Calu3 (cell line): ENCODE measurements around the gene CBR1. TPM values are rescaled to one million over a fixed set of nuclear protein-coding genes. Genes with fewer than 3 reads are reported as not detected.

ENCODE experiments used
- BruUV-seq: library from RNA; stranded (reverse); fragments of 400-500 nt; replicated peaks from 2 replicates; lab custom pipeline; 2021; lab: Mats Ljungman, UMichigan
- CTCF ChIA-PET: fragments of 300-600 bp; sonication (Branson Sonifier 250); formaldehyde crosslinking; loops from one replicate; lab custom pipeline; 2022; ENCODE audit warnings: antibody characterized with exemption; lab: Charles Lee
- DNase-seq: peaks from one replicate; pipeline ENCODE4 v3.0.0; 2022
- H3K27ac Mint-ChIP-seq: one replicate; pipeline ENCODE4 v1.8.0; 2022; ENCODE audit warnings: mixed read lengths; ENCODE audit not compliant: unreplicated experiment
- H3K27me3 Mint-ChIP-seq: one replicate; pipeline ENCODE4 v1.8.0; 2022; ENCODE audit warnings: mixed read lengths; ENCODE audit not compliant: unreplicated experiment
- H3K36me3 Mint-ChIP-seq: one replicate; pipeline ENCODE4 v1.8.0; 2022; ENCODE audit warnings: mild to moderate bottlenecking, moderate library complexity, mixed read lengths; ENCODE audit not compliant: insufficient read depth, unreplicated experiment
- H3K4me1 Mint-ChIP-seq: one replicate; pipeline ENCODE4 v1.8.0; 2022; ENCODE audit warnings: mild to moderate bottlenecking, low read depth, mixed read lengths; ENCODE audit not compliant: unreplicated experiment
- H3K4me3 Mint-ChIP-seq: one replicate; pipeline ENCODE4 v1.8.0; 2022; ENCODE audit warnings: mild to moderate bottlenecking, low read depth, moderate library complexity, mixed read lengths; ENCODE audit not compliant: unreplicated experiment
- H3K9me3 Mint-ChIP-seq: one replicate; pipeline ENCODE4 v1.8.0; 2022; ENCODE audit warnings: low read depth, mixed read lengths; ENCODE audit not compliant: unreplicated experiment
- intact Hi-C: fragments of 100-400 bp; cut with micrococcal nuclease; formaldehyde crosslinking; loops from one replicate; pipeline ENCODE4 v1.10.0; 2022; ENCODE audit not compliant: unreplicated experiment
- total RNA-seq: library from RNA; stranded (reverse); gene quantifications from 2 replicates; pipeline ENCODE4 v1.2.3, GENCODE V29; 2022
- TF ChIP-seq, protein P1 (sequence below): fragments of 200-600 bp; IDR thresholded peaks from one replicate; pipeline ENCODE4 v1.8.0; 2022; ENCODE audit warnings: antibody characterized with exemption; ENCODE audit not compliant: unreplicated experiment

Gene CBR1
- total RNA-seq, 1 experiment from 2014 or later: 57.8 TPM

DNA sequence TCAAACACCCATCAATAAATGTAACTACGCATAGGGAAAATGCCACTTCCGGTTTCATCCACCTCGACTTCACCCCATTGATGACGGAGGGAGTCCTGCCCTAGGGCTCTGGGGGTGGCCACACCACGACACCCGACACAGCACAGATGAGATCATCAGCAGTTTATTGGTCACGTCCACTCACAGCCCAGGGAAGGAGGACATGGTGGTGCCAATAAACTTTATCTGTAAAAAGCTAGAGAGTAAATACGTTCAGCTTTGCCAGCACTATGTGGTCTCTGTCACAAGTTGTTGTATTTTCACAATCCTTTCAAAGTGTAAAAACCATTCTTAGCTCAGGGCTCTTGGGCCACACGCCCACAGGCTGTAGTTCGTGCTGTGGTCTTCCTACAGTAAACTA is 25.8 kb upstream of the CBR1 start:
- CTCF ChIA-PET: no interaction called here
- Mint-ChIP-seq H3K36me3 (peaks cover 12% of the 10 kb centered on the region), H3K9me3 (no peaks in the 10 kb centered on the region), H3K4me1 (no peaks in the 10 kb centered on the region), H3K27me3 (no peaks in the 10 kb centered on the region), H3K27ac (no peak overlapping the region), H3K4me3 (no peak overlapping the region)
- BruUV-seq: no TSS peak
- intact Hi-C loops: no loop called here
- TF ChIP-seq, protein P1, sequence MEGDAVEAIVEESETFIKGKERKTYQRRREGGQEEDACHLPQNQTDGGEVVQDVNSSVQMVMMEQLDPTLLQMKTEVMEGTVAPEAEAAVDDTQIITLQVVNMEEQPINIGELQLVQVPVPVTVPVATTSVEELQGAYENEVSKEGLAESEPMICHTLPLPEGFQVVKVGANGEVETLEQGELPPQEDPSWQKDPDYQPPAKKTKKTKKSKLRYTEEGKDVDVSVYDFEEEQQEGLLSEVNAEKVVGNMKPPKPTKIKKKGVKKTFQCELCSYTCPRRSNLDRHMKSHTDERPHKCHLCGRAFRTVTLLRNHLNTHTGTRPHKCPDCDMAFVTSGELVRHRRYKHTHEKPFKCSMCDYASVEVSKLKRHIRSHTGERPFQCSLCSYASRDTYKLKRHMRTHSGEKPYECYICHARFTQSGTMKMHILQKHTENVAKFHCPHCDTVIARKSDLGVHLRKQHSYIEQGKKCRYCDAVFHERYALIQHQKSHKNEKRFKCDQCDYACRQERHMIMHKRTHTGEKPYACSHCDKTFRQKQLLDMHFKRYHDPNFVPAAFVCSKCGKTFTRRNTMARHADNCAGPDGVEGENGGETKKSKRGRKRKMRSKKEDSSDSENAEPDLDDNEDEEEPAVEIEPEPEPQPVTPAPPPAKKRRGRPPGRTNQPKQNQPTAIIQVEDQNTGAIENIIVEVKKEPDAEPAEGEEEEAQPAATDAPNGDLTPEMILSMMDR: no peak
- DNase-seq: no peak

DNA sequence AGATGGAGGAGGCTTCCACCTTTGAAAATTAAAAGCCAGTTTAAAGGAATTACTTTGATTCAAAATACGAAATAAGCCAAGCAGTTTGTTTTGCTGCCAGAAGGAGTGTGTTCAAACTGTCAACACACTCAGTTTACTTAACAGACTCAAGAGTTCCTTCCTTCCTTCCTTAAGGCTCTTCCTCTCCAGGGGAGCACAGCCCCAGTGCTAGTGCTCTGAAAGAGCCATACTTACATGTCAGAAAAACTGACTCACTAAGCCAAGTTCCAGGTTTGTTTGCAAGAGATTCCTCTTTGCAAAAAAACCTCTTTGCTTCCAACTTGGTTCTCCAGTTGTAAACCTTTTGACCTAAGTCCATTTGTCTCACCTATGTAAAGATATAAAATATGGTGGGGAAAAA is 23.8 kb upstream of the CBR1 start:
- H3K4me1 Mint-ChIP-seq: no peaks in the 10 kb centered on the region
- H3K36me3 Mint-ChIP-seq: peaks cover 20% of the 10 kb centered on the region
- CTCF ChIA-PET: no interaction called here
- no TSS peak for BruUV-seq
- H3K27me3 Mint-ChIP-seq: no peaks in the 10 kb centered on the region
- H3K27ac Mint-ChIP-seq: no peak overlapping the region
- H3K4me3 Mint-ChIP-seq: no peak overlapping the region
- TF ChIP-seq, protein P1: no peak
- DNase-seq: no peak
- H3K9me3 Mint-ChIP-seq: no peaks in the 10 kb centered on the region
- intact Hi-C loops: no loop called here

DNA sequence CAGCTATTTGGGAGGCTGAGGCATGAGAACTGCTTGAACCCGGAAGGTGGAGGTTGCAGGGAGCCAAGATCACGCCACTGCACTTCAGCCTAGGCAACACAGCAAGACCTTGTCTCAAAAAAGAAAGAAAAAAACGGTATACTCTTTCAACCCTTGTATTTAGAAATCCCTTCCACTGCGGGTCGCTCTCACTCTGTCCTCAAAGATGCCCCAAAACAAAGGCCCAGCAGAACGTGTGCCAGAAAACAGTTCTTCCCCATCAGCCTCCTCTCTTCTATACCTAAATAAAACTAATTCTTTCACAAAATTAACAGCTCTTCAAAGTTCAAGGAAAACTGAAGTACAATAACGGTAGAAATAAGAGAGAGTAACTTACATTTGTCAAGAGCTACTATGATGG is 22.7 kb upstream of the CBR1 start:
- Mint-ChIP-seq H3K36me3 (peaks cover 20% of the 10 kb centered on the region), H3K27ac (no peak overlapping the region), H3K4me3 (no peak overlapping the region), H3K27me3 (no peaks in the 10 kb centered on the region), H3K4me1 (no peaks in the 10 kb centered on the region), H3K9me3 (no peaks in the 10 kb centered on the region)
- BruUV-seq: no TSS peak
- CTCF ChIA-PET: no interaction called here
- TF ChIP-seq, protein P1: no peak
- no peak for DNase-seq
- intact Hi-C loops: no loop called here

DNA sequence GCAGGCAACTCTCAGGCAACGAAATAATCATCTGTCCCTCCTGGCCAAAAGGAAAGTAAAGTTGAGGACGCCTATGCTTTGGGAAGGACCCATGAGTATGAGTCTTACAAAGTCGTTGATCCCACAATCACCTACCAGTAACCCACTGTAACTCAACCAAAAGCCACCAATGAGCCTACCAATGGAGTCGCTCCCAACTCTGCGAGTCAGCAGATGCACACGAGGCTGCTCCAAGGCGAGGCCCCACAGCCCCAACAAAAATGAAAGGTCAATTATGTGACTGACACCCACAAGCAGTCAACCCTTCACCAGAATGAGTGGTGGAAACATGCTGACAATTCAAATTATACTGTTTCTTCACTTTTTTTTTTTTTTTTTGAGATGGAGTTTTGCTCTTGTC is 21.5 kb upstream of the CBR1 start:
- peaks cover 20% of the 10 kb centered on the region for H3K36me3 Mint-ChIP-seq
- CTCF ChIA-PET: no interaction called here
- TF ChIP-seq, protein P1: no peak

More for the DNA sequence above, 21.5 kb upstream of the CBR1 start:
- intact Hi-C loops: no loop called here
- H3K4me1 Mint-ChIP-seq: no peaks in the 10 kb centered on the region
- DNase-seq: no peak
- no peak overlapping the region for H3K4me3 Mint-ChIP-seq
- no peak overlapping the region for H3K27ac Mint-ChIP-seq
- no TSS peak for BruUV-seq
- H3K9me3 Mint-ChIP-seq: no peaks in the 10 kb centered on the region
- no peaks in the 10 kb centered on the region for H3K27me3 Mint-ChIP-seq
